ENCODE data around the gene PAX2.

Gene PAX2

DNA sequence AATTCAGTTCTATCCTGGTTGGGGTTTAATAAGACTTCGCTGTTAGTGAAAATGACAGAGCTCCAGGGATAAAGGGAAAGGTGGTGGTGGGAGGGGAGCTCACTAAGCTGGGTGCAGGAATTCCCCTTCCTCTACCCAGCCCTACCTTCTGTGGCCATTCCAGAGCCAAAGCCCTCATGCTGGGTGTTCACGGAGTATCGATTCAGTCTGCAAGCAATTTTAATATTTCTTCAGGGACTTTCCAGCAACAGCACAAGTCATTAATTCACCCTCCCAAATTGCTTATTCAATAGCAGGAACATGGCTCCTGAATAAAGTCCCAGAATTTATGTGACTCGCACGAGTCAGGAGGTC, 22.0 kb downstream of the PAX2 start:
- TF ChIP-seq, protein P1, sequence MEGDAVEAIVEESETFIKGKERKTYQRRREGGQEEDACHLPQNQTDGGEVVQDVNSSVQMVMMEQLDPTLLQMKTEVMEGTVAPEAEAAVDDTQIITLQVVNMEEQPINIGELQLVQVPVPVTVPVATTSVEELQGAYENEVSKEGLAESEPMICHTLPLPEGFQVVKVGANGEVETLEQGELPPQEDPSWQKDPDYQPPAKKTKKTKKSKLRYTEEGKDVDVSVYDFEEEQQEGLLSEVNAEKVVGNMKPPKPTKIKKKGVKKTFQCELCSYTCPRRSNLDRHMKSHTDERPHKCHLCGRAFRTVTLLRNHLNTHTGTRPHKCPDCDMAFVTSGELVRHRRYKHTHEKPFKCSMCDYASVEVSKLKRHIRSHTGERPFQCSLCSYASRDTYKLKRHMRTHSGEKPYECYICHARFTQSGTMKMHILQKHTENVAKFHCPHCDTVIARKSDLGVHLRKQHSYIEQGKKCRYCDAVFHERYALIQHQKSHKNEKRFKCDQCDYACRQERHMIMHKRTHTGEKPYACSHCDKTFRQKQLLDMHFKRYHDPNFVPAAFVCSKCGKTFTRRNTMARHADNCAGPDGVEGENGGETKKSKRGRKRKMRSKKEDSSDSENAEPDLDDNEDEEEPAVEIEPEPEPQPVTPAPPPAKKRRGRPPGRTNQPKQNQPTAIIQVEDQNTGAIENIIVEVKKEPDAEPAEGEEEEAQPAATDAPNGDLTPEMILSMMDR (conservative IDR thresholded peaks at IDR 0.05), result no peak
- no peak for TF ChIP-seq ZFX (IDR thresholded peaks at IDR 0.05)

DNA sequence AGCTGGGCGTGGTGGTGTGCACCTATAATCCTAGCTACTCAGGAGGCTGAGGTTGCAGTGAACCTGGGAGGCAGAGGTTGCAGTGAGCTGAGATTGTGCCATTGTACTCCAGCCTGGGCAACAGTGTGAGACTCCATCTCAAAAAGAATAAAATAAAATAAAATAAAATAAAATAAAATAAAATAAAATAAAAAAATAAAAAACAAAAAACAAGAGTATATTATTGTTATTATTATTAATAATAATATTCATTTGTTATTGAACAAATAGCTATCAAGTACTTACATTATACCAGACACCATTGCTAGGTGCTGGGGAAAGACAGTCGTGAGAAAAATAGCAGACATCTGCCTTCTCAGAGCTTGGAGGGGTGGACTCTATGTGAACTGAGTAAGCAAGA, 24.1 kb downstream of the PAX2 start:
- no peak overlapping the region for H3K27ac ChIP-seq
- no peak for TF ChIP-seq ZFX (IDR thresholded peaks at IDR 0.05)
- TF ChIP-seq, protein P1 (conservative IDR thresholded peaks at IDR 0.05), result no peak

More for the DNA sequence above, 22.0 kb downstream of the PAX2 start:
- H3K27ac ChIP-seq, result no peak overlapping the region

DNA sequence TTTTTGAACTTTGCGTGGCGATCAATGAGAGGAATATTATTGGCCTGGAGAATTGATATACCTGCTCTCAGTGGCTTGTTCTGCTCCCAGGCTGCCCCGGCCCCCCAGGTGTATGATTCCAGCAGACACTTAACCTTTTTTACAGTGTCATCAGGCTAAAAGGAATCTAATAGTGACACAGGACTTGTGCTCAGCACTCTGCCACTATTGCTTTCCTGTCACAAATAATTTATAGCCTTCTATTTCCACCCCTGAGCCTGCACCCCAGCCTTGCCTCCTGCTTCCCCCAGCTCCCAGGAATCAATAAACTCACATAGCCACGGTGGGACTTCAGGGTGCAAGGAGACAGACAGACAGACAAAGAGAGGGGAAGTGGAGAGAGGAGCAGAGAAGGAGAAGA, 28.3 kb downstream of the PAX2 start:
- H3K27ac ChIP-seq, result no peak overlapping the region
- TF ChIP-seq ZFX (IDR thresholded peaks at IDR 0.05), result no peak
- TF ChIP-seq, protein P1 (conservative IDR thresholded peaks at IDR 0.05), result no peak

DNA sequence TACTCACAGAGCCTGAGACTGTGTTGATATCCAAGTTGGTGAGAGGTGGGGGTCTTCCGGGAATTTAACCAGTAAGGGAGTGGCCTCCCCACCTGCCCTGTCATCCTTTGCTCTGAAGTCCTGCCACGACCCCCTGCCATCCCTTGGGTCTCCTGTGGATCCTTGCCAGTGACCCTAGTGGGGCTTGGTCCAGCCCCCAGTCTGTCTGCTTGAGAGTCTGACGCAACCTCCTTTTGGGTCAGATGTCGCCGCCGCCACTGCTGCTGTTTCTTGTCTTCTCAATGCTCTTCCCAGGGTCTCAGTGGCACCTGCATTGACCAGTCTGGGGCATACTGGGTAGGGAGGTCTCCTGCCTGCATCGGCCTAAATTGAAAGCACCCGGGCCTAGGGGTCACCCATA, 28.8 kb downstream of the PAX2 start:
- no peak overlapping the region for H3K27ac ChIP-seq
- TF ChIP-seq, protein P1 (conservative IDR thresholded peaks at IDR 0.05), result no peak
- TF ChIP-seq ZFX (IDR thresholded peaks at IDR 0.05), result no peak

DNA sequence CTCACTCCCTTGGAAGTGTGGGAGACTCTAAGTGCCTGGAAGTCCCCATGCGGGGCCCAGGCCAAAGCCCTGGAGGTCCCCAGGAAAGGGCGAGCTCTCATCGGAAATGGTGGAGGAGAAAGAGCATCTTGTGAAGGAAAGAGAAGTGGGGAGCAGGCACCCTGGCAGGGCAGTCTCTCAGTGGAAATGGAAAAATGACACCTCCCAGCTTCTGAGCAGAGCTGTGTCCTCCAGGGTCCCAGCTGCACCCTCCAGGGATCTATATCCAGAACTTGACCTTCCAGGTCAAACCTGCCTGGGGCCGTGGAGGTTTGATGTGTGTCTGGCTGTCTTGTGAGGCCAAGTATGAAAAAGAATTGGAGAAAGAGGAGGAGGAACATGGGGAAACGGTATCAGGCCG, 29.5 kb downstream of the PAX2 start:
- TF ChIP-seq ZFX (IDR thresholded peaks at IDR 0.05), result no peak
- TF ChIP-seq, protein P1 (conservative IDR thresholded peaks at IDR 0.05), result no peak
- H3K27ac ChIP-seq, result no peak overlapping the region

DNA sequence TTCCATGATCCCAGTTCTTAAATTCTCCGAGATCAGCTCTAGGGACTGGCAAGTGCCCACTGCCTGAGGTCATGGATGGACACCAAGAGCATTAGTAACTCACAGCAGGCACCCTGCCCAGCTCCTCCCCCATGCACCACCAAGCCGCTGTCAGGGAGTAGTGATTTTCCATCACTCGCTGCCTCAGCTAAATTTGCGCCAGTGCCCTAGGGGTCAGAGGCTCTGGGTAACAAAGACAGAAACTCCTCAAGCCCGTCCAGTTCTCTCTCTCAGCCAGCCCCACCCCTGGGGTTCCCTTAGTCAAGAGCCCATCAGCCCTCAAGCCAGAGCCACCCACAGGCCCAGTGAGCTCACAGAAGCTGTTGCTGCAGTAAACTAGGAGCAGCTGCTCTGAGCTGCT, 30.0 kb downstream of the PAX2 start:
- no peak overlapping the region for H3K27ac ChIP-seq
- TF ChIP-seq ZFX (IDR thresholded peaks at IDR 0.05), result no peak
- TF ChIP-seq, protein P1 (conservative IDR thresholded peaks at IDR 0.05), result no peak

DNA sequence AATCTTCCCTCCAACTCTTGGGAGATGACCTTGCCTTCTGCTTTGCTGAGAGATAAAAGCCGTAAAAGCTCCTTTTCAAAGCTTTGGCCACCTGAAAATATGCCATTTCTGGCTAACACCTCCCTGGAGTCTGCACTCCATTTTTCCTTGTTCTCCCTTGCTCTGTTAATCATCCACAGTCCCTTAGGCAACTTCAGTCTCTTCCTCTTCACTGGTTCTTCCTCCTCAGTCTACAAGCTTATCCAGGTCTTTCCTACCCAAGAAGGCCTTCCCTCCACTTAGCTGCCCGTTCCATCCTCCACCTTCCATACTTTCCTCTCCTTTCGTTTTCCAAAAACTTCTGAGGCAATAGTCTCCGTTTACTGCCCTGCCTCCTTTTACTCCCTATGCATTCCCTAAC, 30.5 kb downstream of the PAX2 start:
- TF ChIP-seq ZFX (IDR thresholded peaks at IDR 0.05), result no peak
- TF ChIP-seq, protein P1 (conservative IDR thresholded peaks at IDR 0.05), result no peak
- H3K27ac ChIP-seq, result no peak overlapping the region
